Stimulated activated CD4-positive, alpha-beta T cell treated with anti-CD3 and anti-CD28 coated beads, Interleukin-1b, Interleukin-23, amount 100 ng/mL, for 48 hours (primary cell): ENCODE results near the gene OPA3.

Experiments used
- DNase-seq: peaks from one replicate; pipeline ENCODE4 v3.0.0-alpha.2; 2020

Gene OPA3

GRCh38 chr19:45597425-45598111 lies 13.0 kb upstream of the OPA3 start:
- DNase-seq: no peak

- no peak for DNase-seq
Measured at GRCh38 chr19:45595814-45596213, 11.2 kb upstream of the OPA3 start.

- DNase-seq: no peak
Measured at GRCh38 chr19:45593520-45593919, 8.9 kb upstream of the OPA3 start.

GRCh38 chr19:45592366-45592765 lies 7.8 kb upstream of the OPA3 start:
- no peak for DNase-seq

- DNase-seq: no peak
Measured at GRCh38 chr19:45591638-45592005, 7.0 kb upstream of the OPA3 start.

GRCh38 chr19:45591004-45591637 lies 6.5 kb upstream of the OPA3 start:
- peak; percentile 50 for DNase-seq

GRCh38 chr19:45590300-45591003 lies 5.8 kb upstream of the OPA3 start:
- no peak for DNase-seq

- no peak for DNase-seq
Measured at GRCh38 chr19:45589768-45590167, 5.2 kb upstream of the OPA3 start.

- no peak for DNase-seq
Measured at GRCh38 chr19:45587873-45588272, 3.3 kb upstream of the OPA3 start.

- no peak for DNase-seq
Measured at GRCh38 chr19:45585158-45585577, 566 bp upstream of the OPA3 start.

GRCh38 chr19:45581576-45581975 lies 3.0 kb downstream of the OPA3 start:
- DNase-seq: no peak

- DNase-seq: no peak
Measured at GRCh38 chr19:45578861-45579260, 5.7 kb downstream of the OPA3 start.

- DNase-seq: no peak
Measured at GRCh38 chr19:45577111-45577905, 7.3 kb downstream of the OPA3 start.

GRCh38 chr19:45576682-45577081 lies 7.9 kb downstream of the OPA3 start:
- no peak for DNase-seq

GRCh38 chr19:45575216-45575615 lies 9.4 kb downstream of the OPA3 start:
- no peak for DNase-seq

- DNase-seq: no peak
Measured at GRCh38 chr19:45574526-45574925, 10.1 kb downstream of the OPA3 start.

GRCh38 chr19:45571457-45572220 lies 13.0 kb downstream of the OPA3 start:
- no peak for DNase-seq

- peak; percentile 69 for DNase-seq
Measured at GRCh38 chr19:45569619-45570421, 14.8 kb downstream of the OPA3 start.

- no peak for DNase-seq
Measured at GRCh38 chr19:45568732-45569131, 15.9 kb downstream of the OPA3 start.

GRCh38 chr19:45567609-45568008 lies 17.0 kb downstream of the OPA3 start:
- DNase-seq: no peak

GRCh38 chr19:45564131-45564780 lies 20.3 kb downstream of the OPA3 start:
- no peak for DNase-seq
